GM12878 (cell line): ENCODE data around the gene GABRB2. TPM values are rescaled to one million over a fixed set of nuclear protein-coding genes. Genes with fewer than 3 reads are reported as not detected.

ENCODE experiments used
- ATAC-seq: fragments of 200-7000 bp; cut with Tn5 transposase; 3 replicates; pipeline ENCODE4 v1.9.1; 2020; ENCODE audit warnings: mild to moderate bottlenecking, moderate library complexity
- BruUV-seq: library from RNA; stranded (reverse); fragments of 400-500 nt; replicated peaks from 2 replicates; lab custom pipeline; 2021; lab: Mats Ljungman, UMichigan
- CTCF ChIA-PET: fragments of 300-600 bp; sonication (Branson Sonifier 250); formaldehyde crosslinking; extraction: SDS; loops from one replicate; lab custom pipeline; 2021; ENCODE audit warnings: inconsistent platforms; lab: Yijun Ruan, JAX
- POLR2A ChIA-PET: fragments of 350-600 bp; formaldehyde crosslinking; extraction: SDS; loops from one replicate; lab custom pipeline; 2021; ENCODE audit warnings: inconsistent platforms; lab: Charles Lee
- RAD21 ChIA-PET: fragments of 300-600 bp; sonication (Branson Sonifier 250); formaldehyde crosslinking; loops from one replicate; lab custom pipeline; 2023; ENCODE audit warnings: antibody characterized with exemption; ENCODE audit not compliant: unreplicated experiment; lab: Charles Lee
- SMC1A ChIA-PET: fragments of 300-600 bp; sonication (Branson Sonifier 250); formaldehyde crosslinking; loops from one replicate; lab custom pipeline; 2023; ENCODE audit not compliant: unreplicated experiment, uncharacterized antibody; lab: Charles Lee
- DNase-seq: peaks from one replicate; pipeline ENCODE4 v3.0.0-alpha.2; 2011; ENCODE audit warnings: low read depth, low spot score
- FAIRE-seq: peaks from 3 replicates; lab custom pipeline; 2011; peaks lifted over from hg19 to GRCh38; lab: Jason Lieb, UNC
- H2AFZ ChIP-seq: 2 replicates; pipeline ENCODE4 v1.6.0; 2011; ENCODE audit warnings: low read depth, low read length, control low read depth; ENCODE audit not compliant: control insufficient read depth
- H3K27ac ChIP-seq: 2 replicates; pipeline ENCODE4 v1.5.1; 2011; ENCODE audit warnings: control low read depth; ENCODE audit not compliant: control insufficient read depth, insufficient read depth
- H3K27me3 ChIP-seq, 2 experiments: replicated peaks in 1 of 2; 2 replicates each; pipeline versions ENCODE4 v1.6.0 to v1.6.1; 2011; ENCODE audit warnings: low read length in 1 of 2; ENCODE audit not compliant: control insufficient read depth in 2 of 2, insufficient read depth in 2 of 2
- H3K36me3 ChIP-seq, 2 experiments: 2 replicates each; pipeline ENCODE4 v1.5.1; 2011; ENCODE audit warnings: low read length in 1 of 2; ENCODE audit not compliant: control insufficient read depth in 2 of 2, insufficient read depth in 2 of 2
- H3K4me1 ChIP-seq: 2 replicates; pipeline ENCODE4 v1.6.1; 2011; ENCODE audit warnings: mild to moderate bottlenecking, low read length, moderate library complexity, mixed read lengths; ENCODE audit not compliant: control insufficient read depth, insufficient read depth
- H3K4me2 ChIP-seq: 2 replicates; pipeline ENCODE4 v1.6.0; 2011; ENCODE audit warnings: control low read depth; ENCODE audit not compliant: control insufficient read depth, insufficient read depth
- H3K4me3 ChIP-seq: fragments of 200-600 bp; sonication (generic); 2 replicates; pipeline ENCODE4 v1.5.1; 2016
- H3K79me2 ChIP-seq: 2 replicates; pipeline ENCODE4 v1.6.0; 2011; ENCODE audit warnings: low read length; ENCODE audit not compliant: control insufficient read depth, insufficient read depth
- H3K9ac ChIP-seq: 2 replicates; pipeline ENCODE4 v1.8.0; 2011; ENCODE audit warnings: low read length, control low read depth, mixed read lengths; ENCODE audit not compliant: control insufficient read depth, insufficient read depth
- H3K9me3 ChIP-seq: replicated peaks from 3 replicates; pipeline ENCODE4 v1.5.1; 2011; ENCODE audit warnings: mild to moderate bottlenecking, low read length; ENCODE audit not compliant: control insufficient read depth, insufficient read depth
- H4K20me1 ChIP-seq: 2 replicates; pipeline ENCODE4 v1.6.0; 2011; ENCODE audit not compliant: control insufficient read depth, insufficient read depth
- BHLHE40 ChIP-seq, 2 experiments: fragments of 450-650 bp in 1 of 2; IDR thresholded peaks; 2 replicates each; pipeline ENCODE4 v1.6.1; 2011 to 2017; ENCODE audit warnings: low read depth in 2 of 2, borderline replicate concordance in 1 of 2, improper control_type of control experiment in 1 of 2, low read length in 1 of 2, mild to moderate bottlenecking in 1 of 2
- BMI1 ChIP-seq: fragments of 450-650 bp; IDR thresholded peaks from 2 replicates; pipeline ENCODE4 v1.6.1; 2016; ENCODE audit warnings: mild to moderate bottlenecking, moderate library complexity, borderline replicate concordance
- CHD4 ChIP-seq: fragments of 200-600 bp; sonication (generic); IDR thresholded peaks from 2 replicates; pipeline ENCODE4 v1.6.1; 2016; ENCODE audit warnings: mild to moderate bottlenecking
- FOXM1 ChIP-seq: IDR thresholded peaks from 2 replicates; pipeline ENCODE4 v1.6.1; 2012; ENCODE audit warnings: low read depth, mild to moderate bottlenecking, inconsistent platforms, low read length, moderate library complexity
- PKNOX1 ChIP-seq: fragments of 450-650 bp; IDR thresholded peaks from 2 replicates; pipeline ENCODE4 v1.6.1; 2016; ENCODE audit warnings: mild to moderate bottlenecking
- RAD51 ChIP-seq: fragments of 450-650 bp; IDR thresholded peaks from 2 replicates; pipeline ENCODE4 v1.6.1; 2016; ENCODE audit warnings: moderate library complexity, mild to moderate bottlenecking, inconsistent platforms
- WGBS: methylation state at CpG from one replicate; pipeline ENCODE4 v1.1.6; 2016; ENCODE audit warnings: low lambda C conversion rate; ENCODE audit not compliant: insufficient replicate concordance, insufficient coverage; ENCODE audit errors: missing lambda C conversion rate; 5-methylcytosine and 5-hydroxymethylcytosine counted together
- in situ Hi-C: fragments of 300-500 bp; cut with MboI; formaldehyde crosslinking; loops from 9 replicates; pipeline ENCODE4 v1.14.3; 2018; ENCODE audit warnings: mixed read lengths
- intact Hi-C: fragments of 100-400 bp; cut with micrococcal nuclease; formaldehyde crosslinking; loops from one replicate; pipeline ENCODE4 v1.14.2; 2022; ENCODE audit not compliant: unreplicated experiment
- polyA plus RNA-seq, 11 experiments: library from polyadenylated mRNA; depleted of rRNA in 4 of 11; unstranded in 6 of 11; stranded (reverse) in 5 of 11; fragments of >200 nt; fragmentation: Nextera tagmentation in 4 of 11; fragmentation: Illumina TruSeq in 1 of 11; extraction: Ambion mirVana in 4 of 11; extraction: Trizol in 1 of 11; gene quantifications; 1 replicate in 1 of 11; 2 replicates in 10 of 11; pipeline versions ENCODE4 v1.2.1 to v1.2.3, GENCODE V29; 2011 to 2016; ENCODE audit warnings: inconsistent platforms in 2 of 11, missing spikeins in 2 of 11, low read depth in 1 of 11
- total RNA-seq, 4 experiments: library from RNA; depleted of rRNA in 3 of 4; stranded (reverse); fragments of >200 nt in 3 of 4; fragmentation: Illumina TruSeq in 1 of 4; extraction: Trizol in 1 of 4; gene quantifications; 2 replicates each; pipeline versions ENCODE4 v1.2.1 to v1.2.3, GENCODE V29; 2013 to 2021
- TF ChIP-seq, protein P1 (sequence below): IDR thresholded peaks from 2 replicates; pipeline ENCODE4 v1.6.1; 2011; ENCODE audit warnings: low read depth, mild to moderate bottlenecking, low read length, moderate library complexity, borderline replicate concordance; ENCODE audit errors: extremely low read depth

Gene GABRB2
- total and polyA plus RNA-seq, 10 of the 15 experiments (the other 5 are each of a cell fraction or from before 2014, with no cell fraction given), result 0.12 to 0.85 (median 0.43) TPM

GRCh38 chr5:161406880-161407279, 139.6 kb downstream of the GABRB2 start:
- intact Hi-C loops, result no loop called here
- FAIRE-seq (no peak), DNase-seq (no peak)
- Histone ChIP-seq H3K4me3 (no peak overlapping the region), H3K4me1 (no peaks in the 10 kb centered on the region), H3K9me3 (no peaks in the 10 kb centered on the region), H3K27me3 (no peaks in the 10 kb centered on the region), H3K79me2 (no peaks in the 10 kb centered on the region)
- ChIA-PET SMC1A (interaction anchor here (0.9 kb wide), 1 partner anchor 18 kb away, joined by 3 read pairs; no protein-coding TSS in a partner anchor), CTCF (no interaction called here)
- BruUV-seq, result no TSS peak
- no peak for TF ChIP-seq FOXM1
- no peak for TF ChIP-seq RAD51
- TF ChIP-seq CHD4, result no peak
- TF ChIP-seq, protein P1, sequence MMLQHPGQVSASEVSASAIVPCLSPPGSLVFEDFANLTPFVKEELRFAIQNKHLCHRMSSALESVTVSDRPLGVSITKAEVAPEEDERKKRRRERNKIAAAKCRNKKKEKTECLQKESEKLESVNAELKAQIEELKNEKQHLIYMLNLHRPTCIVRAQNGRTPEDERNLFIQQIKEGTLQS, result no peak
- no peak for TF ChIP-seq BHLHE40 (IDR thresholded peaks at IDR 0.05; ENCODE audit: borderline replicate concordance in 1 of 2, low read depth in 2 of 2, low read length in 1 of 2)
- TF ChIP-seq PKNOX1, result no peak
- no peak for TF ChIP-seq BMI1
- TF ChIP-seq, all 136 proteins: peak for 0
- WGBS, result 14% methylated on average over 3 of the region's 3 CpGs
- ATAC-seq, result no peak
- Histone ChIP-seq H2AFZ (no peak overlapping the region), H3K9ac (no peak overlapping the region), H3K36me3 (no peaks in the 10 kb centered on the region), H4K20me1 (no peaks in the 10 kb centered on the region), H3K27ac (no peak overlapping the region), H3K4me2 (no peak overlapping the region)
- ChIA-PET POLR2A (no interaction called here), RAD21 (no interaction called here)
- in situ Hi-C loops, result no loop called here
